A375 (cell line): ENCODE data around the gene PIERCE2. TPM values are rescaled to one million over a fixed set of nuclear protein-coding genes. Genes with fewer than 3 reads are reported as not detected.

ENCODE experiments used
- total RNA-seq: library from RNA; depleted of rRNA; stranded (reverse); fragments of >200 nt; shearing (Covaris generic); gene quantifications from 2 replicates; pipeline ENCODE4 v1.2.3, GENCODE V29; 2014; rRNA removed

The PIERCE2 gene
- total RNA-seq, result 1.1 TPM in 2 replicates

DNA sequence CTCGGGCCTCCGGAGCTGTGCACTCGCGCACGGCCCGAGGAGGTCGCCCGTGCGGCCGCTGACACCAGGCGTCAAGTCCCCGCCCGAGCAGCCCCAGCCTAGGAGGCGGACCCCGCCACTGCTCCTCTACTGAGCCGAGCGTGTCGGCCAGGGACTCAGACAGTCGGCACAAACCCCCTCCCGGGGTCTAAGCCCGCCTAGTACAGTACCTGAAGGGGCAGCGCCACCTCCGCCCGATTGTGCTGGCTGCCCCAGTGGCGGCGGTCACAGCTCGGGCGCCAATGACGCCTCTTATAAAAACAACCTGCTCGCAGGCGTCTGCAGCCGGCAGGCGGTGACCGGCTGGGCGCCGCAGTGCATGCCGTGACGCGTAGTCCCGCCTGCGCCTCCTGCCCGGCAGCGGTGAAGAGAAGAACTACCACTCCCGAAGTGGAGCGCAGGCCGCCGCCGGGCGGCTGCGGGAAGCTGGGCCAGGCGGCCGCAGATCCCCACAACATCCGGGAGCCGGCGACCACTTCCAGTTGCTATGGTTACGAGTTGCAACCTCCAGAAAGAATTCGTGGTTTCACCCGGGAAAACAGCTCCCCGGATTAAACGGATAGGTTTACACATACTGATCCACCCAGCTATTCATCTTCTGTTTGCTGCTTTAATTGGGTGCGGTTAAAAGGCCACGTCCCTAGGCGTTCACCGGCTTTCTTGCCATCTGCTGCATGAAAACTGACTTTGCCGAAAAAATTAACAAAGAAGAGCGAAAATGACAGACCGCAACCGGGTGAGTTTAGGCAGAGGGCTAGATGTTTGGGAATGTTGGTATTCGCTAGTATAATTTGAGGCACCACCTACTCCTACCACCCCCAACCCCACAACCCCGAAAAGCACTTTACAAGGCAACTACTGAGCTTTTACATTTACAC, at the start of gene PIERCE2, which contains the start of gene CCPG1:
Gene PIERCE2, plus strand, starts transcription at position 484 of the 917 bp plus-strand sequence. Its CDS starts 274 bp downstream, at position 758.
Gene CCPG1, minus strand, starts transcription at position 348 of the 917 bp plus-strand sequence. CDS start 18,935 bp downstream, outside the sequence.

Other genes starting within 250 kb of the PIERCE2 start
- 149 and 166 TPM in 2 replicates for gene RSL24D1, start 211.6 kb upstream of the PIERCE2 start, total RNA-seq
- 1.3 and 4.4 TPM in 2 replicates for gene RAB27A, start 118.7 kb upstream of the PIERCE2 start, total RNA-seq
- gene PIGBOS1, start 89.4 kb upstream of the PIERCE2 start, total RNA-seq, result 20.8 and 25.0 TPM in 2 replicates
- 11.6 and 13.2 TPM in 2 replicates for gene PIGB, start 89.3 kb upstream of the PIERCE2 start, total RNA-seq
- gene CCPG1, start 136 bp upstream of the PIERCE2 start, total RNA-seq, result 38.2 and 50.6 TPM in 2 replicates
- gene DNAAF4, start 99.7 kb downstream of the PIERCE2 start, total RNA-seq, result 1.5 and 3.1 TPM in 2 replicates
- 3.0 and 4.8 TPM in 2 replicates for gene PYGO1, start 179.8 kb downstream of the PIERCE2 start, total RNA-seq